Nephron (organoid): ENCODE measurements around the gene HDHD2.
"Not testable (repeated sequence)": the region's sequence is repeated elsewhere in the genome, so short reads cannot be mapped to it uniquely, and the experiment has no call there.

Experiments
- H3K27ac Mint-ChIP-seq, 3 experiments: 2 replicates each; pipeline ENCODE4 v1.8.0; 2020; ENCODE audit warnings: mixed read lengths in 3 of 3, mild to moderate bottlenecking in 2 of 3, moderate library complexity in 1 of 3
- H3K27me3 Mint-ChIP-seq: 2 replicates; pipeline ENCODE4 v1.8.0; 2021; ENCODE audit warnings: low read depth, mild to moderate bottlenecking, moderate library complexity, mixed read lengths
- H3K36me3 Mint-ChIP-seq: 2 replicates; pipeline ENCODE4 v1.8.0; 2020; ENCODE audit warnings: low read depth, mixed read lengths
- H3K4me1 Mint-ChIP-seq: 2 replicates; pipeline ENCODE4 v1.8.0; 2020; ENCODE audit warnings: mixed read lengths
- H3K4me3 Mint-ChIP-seq, 3 experiments: 2 replicates each; pipeline ENCODE4 v1.8.0; 2020; ENCODE audit warnings: mild to moderate bottlenecking in 3 of 3, mixed read lengths in 3 of 3, moderate library complexity in 2 of 3
- H3K9me3 Mint-ChIP-seq: 2 replicates; pipeline ENCODE4 v1.8.0; 2020; ENCODE audit warnings: mixed read lengths
- TF ChIP-seq, protein P1 (sequence below), 3 experiments: fragments of 200-600 bp; sonication (generic); IDR thresholded peaks; one replicate each; pipeline ENCODE4 v1.5.0; 2021; ENCODE audit warnings: antibody characterized with exemption in 3 of 3; ENCODE audit not compliant: unreplicated experiment in 3 of 3

Gene HDHD2

DNA sequence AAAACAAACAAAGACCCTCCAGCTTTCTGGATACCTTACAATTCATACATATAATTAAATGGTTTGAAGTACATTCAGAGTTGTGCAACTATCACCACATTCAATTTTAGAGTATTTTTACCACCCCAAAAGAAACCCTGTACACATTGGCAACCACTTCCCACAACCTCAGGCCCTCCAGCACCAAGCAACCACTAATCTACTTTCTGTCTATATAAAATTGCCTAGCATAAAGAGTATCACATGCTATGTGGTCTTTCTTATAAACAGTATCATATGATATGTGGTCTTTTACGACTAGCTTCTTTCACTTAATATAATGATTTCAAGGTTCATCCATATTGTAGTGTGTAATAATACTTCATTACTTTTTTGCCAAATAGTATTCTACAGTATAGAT, 18.6 kb upstream of the HDHD2 start:
- Mint-ChIP-seq H3K27ac (no peak overlapping the region), H3K27me3 (no peaks in the 10 kb centered on the region), H3K4me1 (peaks cover 9% of the 10 kb centered on the region), H3K4me3 (no peak overlapping the region), H3K36me3 (no peaks in the 10 kb centered on the region), H3K9me3 (no peaks in the 10 kb centered on the region)
- TF ChIP-seq, protein P1, sequence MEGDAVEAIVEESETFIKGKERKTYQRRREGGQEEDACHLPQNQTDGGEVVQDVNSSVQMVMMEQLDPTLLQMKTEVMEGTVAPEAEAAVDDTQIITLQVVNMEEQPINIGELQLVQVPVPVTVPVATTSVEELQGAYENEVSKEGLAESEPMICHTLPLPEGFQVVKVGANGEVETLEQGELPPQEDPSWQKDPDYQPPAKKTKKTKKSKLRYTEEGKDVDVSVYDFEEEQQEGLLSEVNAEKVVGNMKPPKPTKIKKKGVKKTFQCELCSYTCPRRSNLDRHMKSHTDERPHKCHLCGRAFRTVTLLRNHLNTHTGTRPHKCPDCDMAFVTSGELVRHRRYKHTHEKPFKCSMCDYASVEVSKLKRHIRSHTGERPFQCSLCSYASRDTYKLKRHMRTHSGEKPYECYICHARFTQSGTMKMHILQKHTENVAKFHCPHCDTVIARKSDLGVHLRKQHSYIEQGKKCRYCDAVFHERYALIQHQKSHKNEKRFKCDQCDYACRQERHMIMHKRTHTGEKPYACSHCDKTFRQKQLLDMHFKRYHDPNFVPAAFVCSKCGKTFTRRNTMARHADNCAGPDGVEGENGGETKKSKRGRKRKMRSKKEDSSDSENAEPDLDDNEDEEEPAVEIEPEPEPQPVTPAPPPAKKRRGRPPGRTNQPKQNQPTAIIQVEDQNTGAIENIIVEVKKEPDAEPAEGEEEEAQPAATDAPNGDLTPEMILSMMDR (IDR thresholded peaks at IDR 0.05; ENCODE audit: unreplicated experiment in 3 of 3): no peak

GRCh38 chr18:47168509-47168908, 18.2 kb upstream of the HDHD2 start:
- Mint-ChIP-seq H3K4me3 (no peak overlapping the region), H3K36me3 (no peaks in the 10 kb centered on the region), H3K27me3 (no peaks in the 10 kb centered on the region), H3K9me3 (no peaks in the 10 kb centered on the region), H3K27ac (no peak overlapping the region), H3K4me1 (peaks cover 9% of the 10 kb centered on the region)
- TF ChIP-seq, protein P1 (IDR thresholded peaks at IDR 0.05; ENCODE audit: unreplicated experiment in 3 of 3): no peak

DNA sequence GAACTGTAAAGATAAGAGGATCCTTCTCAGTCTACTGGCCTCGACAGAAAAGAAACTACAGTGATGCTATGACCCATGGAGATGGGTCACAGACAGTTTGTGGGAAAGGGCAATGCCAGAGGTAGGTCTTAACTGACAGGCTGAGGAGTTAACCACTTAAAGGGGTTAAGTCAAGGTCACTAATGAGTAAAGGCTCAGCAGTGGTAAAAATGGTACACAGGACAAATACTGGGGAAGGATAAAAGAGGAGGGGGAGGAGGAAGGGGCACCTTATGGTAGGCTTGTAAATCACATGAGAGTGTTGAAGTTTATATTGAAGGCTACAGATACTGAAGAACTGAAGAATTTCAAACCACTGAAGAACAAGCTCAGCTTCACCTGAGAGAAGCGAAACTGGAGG, 16.0 kb upstream of the HDHD2 start:
- Mint-ChIP-seq H3K4me3 (no peak overlapping the region), H3K36me3 (no peaks in the 10 kb centered on the region), H3K4me1 (peaks cover 9% of the 10 kb centered on the region), H3K9me3 (no peaks in the 10 kb centered on the region), H3K27ac (peak overlapping the region in 1 of 3 experiments; percentile 59), H3K27me3 (no peaks in the 10 kb centered on the region)
- TF ChIP-seq, protein P1 (IDR thresholded peaks at IDR 0.05; ENCODE audit: unreplicated experiment in 3 of 3): no peak

DNA sequence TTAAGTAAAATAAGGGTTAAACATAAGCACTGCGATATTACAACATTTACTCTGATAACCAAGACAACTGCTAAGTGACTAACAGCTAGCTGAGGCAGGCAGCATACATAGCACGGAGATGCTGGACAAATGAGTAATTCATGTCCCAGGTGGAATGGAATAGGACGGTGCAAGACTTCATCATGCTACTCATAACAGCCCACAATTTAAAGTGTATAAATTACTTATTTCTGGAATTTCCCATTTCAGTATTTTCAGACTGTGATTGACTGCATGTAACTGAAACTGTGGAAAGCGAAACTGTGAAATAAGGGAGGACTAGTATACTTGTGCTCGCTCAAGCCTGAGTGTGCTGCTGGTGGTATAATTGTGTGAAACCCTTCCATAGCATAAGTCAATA, 12.9 kb upstream of the HDHD2 start:
- H3K36me3 Mint-ChIP-seq: no peaks in the 10 kb centered on the region
- no peak overlapping the region for H3K4me3 Mint-ChIP-seq
- TF ChIP-seq, protein P1 (IDR thresholded peaks at IDR 0.05; ENCODE audit: unreplicated experiment in 3 of 3): no peak
- H3K9me3 Mint-ChIP-seq: no peaks in the 10 kb centered on the region
- no peak overlapping the region for H3K27ac Mint-ChIP-seq
- no peaks in the 10 kb centered on the region for H3K27me3 Mint-ChIP-seq
- peaks cover 9% of the 10 kb centered on the region for H3K4me1 Mint-ChIP-seq

DNA sequence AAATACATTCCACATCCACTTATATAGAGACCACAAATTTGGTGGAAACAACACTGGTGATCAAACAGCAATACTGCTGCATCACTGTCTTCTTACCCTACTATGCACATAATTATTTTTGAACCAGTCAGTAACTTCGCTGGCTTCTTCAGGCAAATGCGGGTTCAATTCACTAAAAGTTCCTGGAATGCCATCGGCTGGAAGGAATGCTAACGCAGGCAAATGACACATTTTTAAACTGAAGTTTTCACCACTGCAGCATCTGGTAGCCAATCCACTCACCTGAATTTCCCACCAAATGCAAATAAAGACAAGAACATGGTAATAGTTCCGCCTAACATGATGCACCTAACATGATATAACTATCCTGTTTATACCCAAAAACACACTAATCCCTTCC, 10.0 kb upstream of the HDHD2 start:
- Mint-ChIP-seq H3K27ac (no peak overlapping the region), H3K27me3 (no peaks in the 10 kb centered on the region)

GRCh38 chr18:47158404-47158803, 8.1 kb upstream of the HDHD2 start:
- not testable (repeated sequence) for H3K4me3 Mint-ChIP-seq

More for the DNA sequence above, 10.0 kb upstream of the HDHD2 start:
- H3K4me3 Mint-ChIP-seq: no peak overlapping the region
- no peaks in the 10 kb centered on the region for H3K4me1 Mint-ChIP-seq
- TF ChIP-seq, protein P1 (IDR thresholded peaks at IDR 0.05; ENCODE audit: unreplicated experiment in 3 of 3): no peak
- peaks cover 10% of the 10 kb centered on the region for H3K36me3 Mint-ChIP-seq
- H3K9me3 Mint-ChIP-seq: no peaks in the 10 kb centered on the region

More at GRCh38 chr18:47158404-47158803, 8.1 kb upstream of the HDHD2 start:
- H3K4me1 Mint-ChIP-seq, H3K9me3 Mint-ChIP-seq, H3K27ac Mint-ChIP-seq, H3K27me3 Mint-ChIP-seq: not testable (repeated sequence)
- peaks cover 15% of the 10 kb centered on the region for H3K36me3 Mint-ChIP-seq
